Sigmoid colon (tissue), 4 donors: ENCODE data around the gene DUXB.

Experiments
- EP300 ChIP-seq, 4 donors: sonication (generic); formaldehyde crosslinking; IDR thresholded peaks; one replicate each; pipeline ENCODE4 v1.6.1; 2017; ENCODE audit warnings: antibody characterized with exemption in 4 of 4
- POLR2AphosphoS5 ChIP-seq, 4 donors: sonication (generic); formaldehyde crosslinking; IDR thresholded peaks; one replicate each; pipeline ENCODE4 v1.6.1; 2017; ENCODE audit warnings: antibody characterized with exemption in 4 of 4
- TF ChIP-seq, protein P1 (sequence below), 4 experiments: fragments of 450-650 bp in 3 of 4; fragments of 200-600 bp in 1 of 4; IDR thresholded peaks; one replicate each; pipeline ENCODE4 v1.5.1; 2016 to 2019; ENCODE audit warnings: antibody characterized with exemption in 4 of 4, mild to moderate bottlenecking in 3 of 4, moderate library complexity in 2 of 4

DNA sequence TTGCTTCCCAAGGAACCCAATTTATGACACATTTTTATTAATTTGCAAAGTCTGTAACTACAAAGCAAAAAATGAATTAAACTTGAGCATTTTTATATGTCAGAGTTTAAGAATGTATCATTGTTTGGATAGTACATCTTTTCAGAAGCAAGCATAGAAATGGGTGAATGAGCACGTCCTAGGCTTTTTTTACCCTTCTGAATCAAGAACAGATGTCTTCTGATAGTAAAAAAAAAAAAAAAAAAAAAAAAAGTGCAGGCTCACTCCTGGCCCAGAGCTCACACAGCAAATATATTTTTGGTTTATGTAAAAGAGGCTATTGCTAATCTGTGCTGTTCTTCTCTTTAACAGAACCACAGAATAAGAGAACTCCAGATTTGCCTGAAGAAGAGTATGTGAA, 47.3 kb downstream of the DUXB start:
- TF ChIP-seq, protein P1, sequence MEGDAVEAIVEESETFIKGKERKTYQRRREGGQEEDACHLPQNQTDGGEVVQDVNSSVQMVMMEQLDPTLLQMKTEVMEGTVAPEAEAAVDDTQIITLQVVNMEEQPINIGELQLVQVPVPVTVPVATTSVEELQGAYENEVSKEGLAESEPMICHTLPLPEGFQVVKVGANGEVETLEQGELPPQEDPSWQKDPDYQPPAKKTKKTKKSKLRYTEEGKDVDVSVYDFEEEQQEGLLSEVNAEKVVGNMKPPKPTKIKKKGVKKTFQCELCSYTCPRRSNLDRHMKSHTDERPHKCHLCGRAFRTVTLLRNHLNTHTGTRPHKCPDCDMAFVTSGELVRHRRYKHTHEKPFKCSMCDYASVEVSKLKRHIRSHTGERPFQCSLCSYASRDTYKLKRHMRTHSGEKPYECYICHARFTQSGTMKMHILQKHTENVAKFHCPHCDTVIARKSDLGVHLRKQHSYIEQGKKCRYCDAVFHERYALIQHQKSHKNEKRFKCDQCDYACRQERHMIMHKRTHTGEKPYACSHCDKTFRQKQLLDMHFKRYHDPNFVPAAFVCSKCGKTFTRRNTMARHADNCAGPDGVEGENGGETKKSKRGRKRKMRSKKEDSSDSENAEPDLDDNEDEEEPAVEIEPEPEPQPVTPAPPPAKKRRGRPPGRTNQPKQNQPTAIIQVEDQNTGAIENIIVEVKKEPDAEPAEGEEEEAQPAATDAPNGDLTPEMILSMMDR (IDR thresholded peaks at IDR 0.05), result no peak
- TF ChIP-seq EP300 (IDR thresholded peaks at IDR 0.05), result no peak
- TF ChIP-seq POLR2AphosphoS5 (IDR thresholded peaks at IDR 0.05), result no peak
